GM18498 (cell line): ENCODE results near the gene IDNK.

ENCODE experiments used
- ATAC-seq: cut with Tn5 transposase; IDR thresholded peaks from one replicate; pipeline ENCODE4 v1.9.1; 2021; ENCODE audit warnings: mild to moderate bottlenecking, moderate library complexity; ENCODE audit not compliant: unreplicated experiment

The IDNK gene

GRCh38 chr9:83688921-83689320 is 66.0 kb downstream of the IDNK start:
- ATAC-seq = no peak

GRCh38 chr9:83691492-83691891 is 68.5 kb downstream of the IDNK start:
- no peak for ATAC-seq
